Caki2 (cell line): ENCODE measurements around the gene FIGLA. TPM values are rescaled to one million over a fixed set of nuclear protein-coding genes. Genes with fewer than 3 reads are reported as not detected.

Source experiments
- DNase-seq: peaks from one replicate; pipeline ENCODE4 v3.0.0-alpha.2; 2015; ENCODE audit warnings: low read depth
- in situ Hi-C: cut with HindIII; loops from 2 replicates; pipeline ENCODE4 v1.10.0; 2016; ENCODE audit warnings: low sequenced_read_pairs, low pct_unique_long_range_greater_than_20kb, mixed read lengths
- total RNA-seq: library from RNA; depleted of rRNA; stranded (reverse); fragments of >200 nt; shearing (Covaris generic); gene quantifications from 2 replicates; pipeline ENCODE4 v1.2.3, GENCODE V29; 2014; ENCODE audit warnings: low replicate concordance; rRNA removed

Gene FIGLA, protein sequence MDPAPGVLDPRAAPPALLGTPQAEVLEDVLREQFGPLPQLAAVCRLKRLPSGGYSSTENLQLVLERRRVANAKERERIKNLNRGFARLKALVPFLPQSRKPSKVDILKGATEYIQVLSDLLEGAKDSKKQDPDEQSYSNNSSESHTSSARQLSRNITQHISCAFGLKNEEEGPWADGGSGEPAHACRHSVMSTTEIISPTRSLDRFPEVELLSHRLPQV
- not detected in 2 replicates for total RNA-seq

DNA sequence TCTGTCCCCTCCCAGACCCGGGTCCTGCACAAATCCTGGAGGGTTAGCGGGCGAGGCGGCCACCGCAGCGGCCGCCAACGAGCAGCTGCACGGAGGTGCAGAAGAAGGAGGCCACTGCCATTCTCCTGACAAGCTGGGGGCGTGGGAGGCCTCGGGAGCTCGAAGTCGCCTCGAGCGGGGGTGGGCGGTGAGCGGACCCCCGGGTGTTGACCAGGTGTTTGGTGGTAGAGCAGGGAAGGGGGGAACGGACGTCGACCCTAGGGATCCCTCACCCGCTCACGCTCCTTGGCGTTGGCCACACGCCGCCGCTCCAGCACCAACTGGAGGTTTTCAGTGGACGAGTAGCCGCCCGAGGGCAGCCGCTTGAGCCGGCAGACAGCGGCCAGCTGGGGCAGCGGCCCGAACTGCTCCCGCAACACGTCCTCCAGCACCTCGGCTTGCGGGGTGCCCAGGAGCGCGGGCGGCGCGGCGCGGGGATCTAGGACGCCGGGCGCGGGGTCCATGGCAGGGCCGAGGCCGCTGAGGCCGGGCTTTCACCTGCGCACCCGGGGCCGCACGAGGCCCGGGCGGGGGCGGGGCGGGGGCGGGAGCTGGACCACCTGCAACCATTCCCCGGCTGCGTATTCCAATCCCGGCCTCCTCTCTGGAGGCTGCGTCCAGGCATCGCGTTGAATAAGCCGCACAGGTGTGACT, at the start of gene FIGLA:
Gene FIGLA, minus strand, starts transcription at position 508 of the 693 bp plus-strand sequence. Its CDS starts 5 bp downstream, at position 503.
- in situ Hi-C loops = no loop called here
- no peak for DNase-seq

DNA sequence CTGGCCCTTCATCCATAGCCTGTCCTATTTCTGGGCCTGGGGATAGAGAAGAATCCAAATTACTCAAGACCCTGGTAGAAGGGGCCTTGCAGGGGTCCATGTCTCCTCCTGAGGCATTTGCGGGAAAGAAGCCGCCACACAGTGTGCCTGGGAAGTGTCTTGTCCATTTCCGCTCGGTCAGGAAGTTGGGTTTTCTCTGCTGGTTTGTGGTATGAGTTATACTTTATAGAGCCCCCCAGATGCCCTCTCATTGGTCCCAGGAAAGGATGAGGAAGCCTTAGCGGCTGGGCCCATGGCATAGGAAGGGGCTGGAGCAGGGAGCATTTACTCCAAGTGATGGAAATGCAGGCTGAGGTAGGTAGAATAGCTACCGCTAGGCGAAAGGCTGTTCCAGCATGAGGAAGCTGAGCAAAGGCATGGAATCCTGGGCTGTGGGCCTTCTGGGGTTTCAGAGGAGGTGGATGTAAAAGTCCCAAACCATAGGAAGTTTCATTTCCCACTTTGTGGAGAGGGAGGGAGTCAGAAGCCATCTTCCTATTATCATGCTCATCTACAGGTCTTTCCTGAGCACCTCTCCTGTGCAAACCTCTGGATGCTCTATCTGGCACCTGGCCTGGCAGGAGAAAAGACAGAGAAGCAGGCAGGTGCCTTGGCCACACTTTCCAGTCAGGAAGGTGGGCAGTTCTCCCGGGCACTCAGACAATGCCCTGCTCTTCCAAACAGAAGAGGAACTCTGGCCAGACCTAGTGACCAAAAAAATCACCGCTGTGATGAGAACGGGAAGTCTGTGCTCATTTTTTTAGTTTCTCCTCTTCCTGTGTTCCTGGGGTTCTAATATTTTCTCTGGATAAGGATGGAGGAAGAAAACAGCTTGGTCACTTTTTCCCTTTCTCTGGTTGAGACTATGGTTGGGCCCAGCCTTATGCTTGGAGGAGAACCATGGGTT, 47.8 kb upstream of the FIGLA start:
- no peak for DNase-seq
- in situ Hi-C loops = no loop called here

DNA sequence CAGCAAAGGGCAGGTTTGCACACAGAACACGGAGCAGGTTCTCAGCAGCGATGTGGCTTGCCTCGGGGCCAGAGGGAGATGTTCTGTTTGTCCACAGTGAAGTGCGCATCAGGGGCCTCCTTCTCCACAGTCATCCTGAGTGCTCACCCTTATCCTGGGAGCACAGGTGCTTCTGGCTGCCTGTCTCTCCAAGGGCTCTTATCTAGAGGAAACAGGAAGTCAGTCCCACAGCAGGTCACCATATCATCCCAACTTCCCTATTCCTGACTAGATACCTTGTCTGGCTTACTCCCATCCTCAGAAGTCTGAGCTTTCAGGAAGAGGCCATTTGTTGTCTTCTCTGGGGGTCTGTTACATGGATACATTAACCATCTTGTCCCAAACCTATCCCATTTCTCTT, 45.2 kb upstream of the FIGLA start, which contains the start of gene CD207:
Gene CD207, minus strand, starts transcription at position 174 of the 400 bp plus-strand sequence. Its CDS starts 40 bp downstream, at position 134.
- no peak for DNase-seq
- in situ Hi-C loops = no loop called here

DNA sequence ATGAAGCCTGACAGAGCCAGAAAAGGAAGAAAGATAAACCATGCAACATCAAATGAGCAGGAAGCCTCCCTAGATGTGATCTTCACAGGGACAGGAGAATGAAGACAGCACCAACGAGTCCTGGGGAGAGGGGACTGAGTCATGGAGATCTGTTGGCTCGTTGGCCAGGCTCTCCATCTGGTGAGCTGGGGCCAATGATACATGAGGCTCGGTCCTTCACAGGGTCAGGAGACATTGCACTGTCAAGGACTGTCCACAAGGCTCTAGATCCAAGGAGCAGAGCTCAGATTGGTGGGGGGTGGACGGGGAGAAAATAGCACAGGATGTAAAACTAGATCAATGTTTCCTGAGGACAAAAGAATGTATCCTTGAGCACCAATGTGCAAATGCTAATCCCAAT, 44.4 kb upstream of the FIGLA start:
- in situ Hi-C loops = no loop called here
- DNase-seq = no peak

DNA sequence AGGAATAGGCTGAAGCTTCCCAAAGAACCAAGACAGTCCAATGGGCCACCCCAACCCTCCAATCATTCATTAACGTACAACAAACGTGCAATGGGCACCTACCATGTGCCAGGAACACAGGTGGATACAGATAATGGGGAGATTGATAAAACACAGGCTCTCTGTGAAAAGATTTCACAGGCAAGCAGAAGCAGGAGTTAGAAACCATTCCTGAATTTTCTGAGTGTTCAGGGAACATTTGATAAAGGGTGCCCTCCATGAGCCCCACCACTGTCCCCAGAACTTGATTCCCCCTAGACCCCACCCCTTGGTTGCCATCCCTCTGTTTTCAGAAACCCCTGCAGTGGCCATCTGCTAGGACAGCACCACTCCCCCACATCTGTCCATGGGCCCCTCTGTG, 43.7 kb upstream of the FIGLA start:
- DNase-seq = no peak
- in situ Hi-C loops = no loop called here

DNA sequence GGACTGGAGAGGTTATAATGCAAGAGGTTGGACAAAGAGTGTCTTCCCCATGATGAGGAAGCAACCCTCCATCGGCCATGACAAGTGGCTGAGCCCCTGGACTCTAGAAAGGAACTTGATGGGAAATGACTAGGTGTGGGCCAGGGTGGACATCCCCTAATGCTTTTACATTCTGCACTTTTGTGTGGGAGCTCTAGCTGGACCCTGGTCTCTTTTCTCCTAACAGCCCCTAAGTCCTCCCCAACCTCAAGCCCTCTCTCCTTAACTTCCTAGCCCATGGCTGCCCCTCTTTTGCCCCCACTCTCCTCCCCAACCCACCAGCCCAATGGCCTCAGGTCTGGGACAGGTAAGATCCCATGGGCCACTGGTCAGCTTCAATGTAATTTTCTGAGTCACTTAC, 42.8 kb upstream of the FIGLA start:
- in situ Hi-C loops = no loop called here

DNA sequence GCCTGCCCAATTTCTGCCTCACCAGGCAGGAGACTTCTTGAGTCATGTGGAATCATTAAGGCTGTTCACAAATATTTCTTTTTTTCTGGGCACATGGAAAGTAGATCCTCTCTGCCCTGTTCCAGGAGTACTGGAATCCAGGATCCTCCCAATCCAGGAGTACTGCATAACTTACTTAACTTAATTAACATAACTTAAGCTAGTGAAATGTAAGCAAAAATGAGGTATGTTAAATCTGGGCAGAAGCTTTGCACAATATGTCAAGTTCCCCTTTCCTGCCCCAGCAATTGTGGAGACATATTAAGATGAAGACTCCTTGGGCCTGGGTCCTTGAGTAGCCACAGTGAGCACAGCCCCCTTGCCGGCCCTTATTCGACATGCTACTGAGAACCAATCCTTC, 41.9 kb upstream of the FIGLA start:
- no peak for DNase-seq
- in situ Hi-C loops = no loop called here

More for the DNA sequence above, 42.8 kb upstream of the FIGLA start:
- DNase-seq = no peak

DNA sequence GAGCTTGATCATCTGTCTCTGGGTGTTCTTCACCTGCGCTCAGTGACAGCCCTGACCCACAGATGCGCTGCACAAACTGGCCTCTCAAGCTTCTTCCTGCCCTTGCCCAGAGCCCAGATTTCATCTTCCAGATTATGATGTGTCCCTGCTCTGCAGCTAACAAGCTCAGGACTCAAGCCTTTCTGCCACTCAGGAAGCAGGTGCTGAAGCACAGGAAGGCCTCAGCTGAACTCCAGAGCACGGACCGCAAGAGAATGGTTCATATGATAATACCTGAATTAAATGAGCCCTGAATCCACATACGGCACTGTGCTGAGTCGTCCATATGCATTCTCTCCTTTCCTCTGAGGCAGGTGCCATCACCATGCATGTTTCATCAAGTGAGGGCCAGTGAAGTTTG, 41.4 kb upstream of the FIGLA start:
- in situ Hi-C loops = no loop called here
- no peak for DNase-seq

DNA sequence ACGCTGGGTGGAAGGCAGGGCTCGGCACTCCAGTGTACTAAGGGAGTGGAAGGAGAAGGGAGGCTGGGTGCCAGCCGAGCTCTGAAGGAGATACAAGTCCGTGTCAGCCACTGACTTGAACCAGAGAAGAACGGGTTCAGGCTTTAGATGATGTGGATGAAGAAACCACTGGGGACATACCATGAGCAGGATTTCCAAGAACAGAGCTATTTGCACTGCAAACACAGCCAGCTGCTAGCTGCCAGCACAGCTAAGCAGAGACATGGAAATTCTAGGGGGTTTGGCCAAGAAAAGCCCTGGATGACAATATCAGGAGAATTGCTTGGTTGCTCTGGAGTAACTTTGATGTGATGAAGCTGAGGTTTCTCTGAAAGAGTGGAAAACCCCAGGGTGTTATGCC, 39.9 kb upstream of the FIGLA start:
- no peak for DNase-seq
- in situ Hi-C loops = no loop called here

DNA sequence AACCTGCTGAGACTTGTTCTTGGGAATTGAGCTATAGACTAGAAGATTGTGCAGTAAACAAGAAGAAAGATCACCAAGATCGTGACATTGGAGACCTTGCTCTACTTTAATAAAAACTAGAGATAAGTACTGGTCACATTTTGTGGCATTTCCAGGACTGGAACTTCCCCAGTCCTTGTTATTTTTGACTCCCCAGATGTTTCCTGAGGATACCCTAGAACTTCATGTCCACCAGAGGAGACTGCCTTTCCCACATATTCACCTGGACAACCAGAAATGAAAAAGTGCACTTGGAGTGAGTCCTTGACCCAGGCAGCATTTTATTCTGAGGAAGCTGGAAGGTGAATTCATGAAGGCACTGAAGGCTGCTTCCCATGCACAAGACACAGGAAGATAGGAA, 39.5 kb upstream of the FIGLA start:
- in situ Hi-C loops = no loop called here
- no peak for DNase-seq

DNA sequence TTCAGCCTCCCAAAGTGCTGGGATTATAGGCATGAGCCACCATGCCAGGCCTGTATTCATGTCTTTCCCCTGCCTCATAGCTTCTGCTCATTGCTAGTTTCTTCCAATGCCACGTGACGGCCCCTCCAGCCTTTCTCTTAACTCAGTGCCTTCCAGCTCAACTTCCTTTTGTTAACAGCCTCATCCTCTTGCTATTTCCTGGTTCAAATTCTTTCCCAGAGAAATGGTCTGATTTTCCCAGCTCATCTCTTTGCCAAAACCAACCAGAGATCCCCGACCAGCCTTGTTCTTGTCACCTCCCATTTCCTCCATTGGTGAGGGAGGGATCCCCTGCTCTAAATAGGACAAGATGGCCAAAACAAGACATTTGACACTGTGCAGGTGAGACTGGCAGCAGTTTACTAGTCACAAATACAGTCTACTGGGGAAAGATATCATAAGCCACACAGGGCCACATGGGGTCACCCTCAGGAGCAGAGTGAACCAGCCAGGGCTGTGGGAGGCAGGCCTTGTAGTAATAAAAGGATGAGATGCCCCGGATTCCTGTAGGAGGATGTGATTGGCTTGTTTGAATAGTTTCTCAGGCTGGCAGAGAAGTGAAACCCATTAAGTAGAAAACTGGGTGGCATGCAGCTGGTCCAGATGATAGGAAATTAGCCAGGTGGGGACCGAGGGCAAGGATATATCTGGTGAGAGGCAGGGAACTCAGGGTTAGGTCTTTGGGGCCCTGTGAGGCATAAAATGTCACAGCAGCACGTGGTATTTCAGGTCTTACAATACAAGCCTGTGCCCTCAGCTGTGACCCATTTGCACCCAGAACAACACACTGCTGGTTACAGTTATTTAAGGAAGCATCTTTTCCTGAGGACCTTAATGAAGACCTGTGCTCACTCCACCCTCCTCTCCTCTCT, 38.7 kb upstream of the FIGLA start:
- in situ Hi-C loops = no loop called here
- no peak for DNase-seq

DNA sequence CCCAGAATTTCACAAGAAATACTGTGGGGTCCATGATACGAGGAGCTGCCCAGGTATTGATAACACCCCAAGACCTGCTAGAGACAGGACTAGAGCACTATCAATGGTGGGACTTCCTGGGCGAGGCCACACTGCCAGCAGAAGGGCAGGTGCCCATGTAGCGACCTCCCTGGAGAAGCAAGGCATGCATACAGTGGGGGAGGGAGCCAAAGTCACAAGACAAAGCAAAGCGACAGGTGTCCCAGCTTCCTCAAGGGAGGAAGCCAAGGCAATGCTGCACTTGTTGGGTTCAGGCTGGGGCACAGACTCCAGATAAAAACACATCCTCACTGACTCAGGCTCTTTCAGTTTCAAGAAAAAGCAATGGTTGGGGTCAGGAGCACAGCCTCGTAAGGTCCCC, 37.7 kb upstream of the FIGLA start:
- DNase-seq = no peak
- in situ Hi-C loops = no loop called here

DNA sequence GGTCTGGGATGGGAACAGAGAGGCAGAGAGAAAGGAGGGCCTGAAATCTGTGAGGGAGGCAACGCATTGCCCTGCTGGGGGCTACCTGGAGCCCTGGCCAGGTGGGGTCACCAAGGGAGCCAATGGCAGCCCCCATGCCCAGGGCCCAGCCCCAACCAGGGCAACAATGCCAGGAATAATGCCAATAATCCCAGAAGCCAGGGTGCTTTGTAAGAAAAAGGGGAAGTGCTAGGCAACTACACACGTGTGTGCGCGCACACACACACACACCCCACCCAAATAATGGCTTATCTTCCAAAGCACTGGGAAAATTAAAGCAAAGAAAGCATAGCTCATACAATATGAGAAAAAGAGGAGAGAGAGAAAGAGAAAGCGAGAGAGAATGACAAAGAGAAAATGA, 36.9 kb upstream of the FIGLA start:
- no peak for DNase-seq
- in situ Hi-C loops = no loop called here

DNA sequence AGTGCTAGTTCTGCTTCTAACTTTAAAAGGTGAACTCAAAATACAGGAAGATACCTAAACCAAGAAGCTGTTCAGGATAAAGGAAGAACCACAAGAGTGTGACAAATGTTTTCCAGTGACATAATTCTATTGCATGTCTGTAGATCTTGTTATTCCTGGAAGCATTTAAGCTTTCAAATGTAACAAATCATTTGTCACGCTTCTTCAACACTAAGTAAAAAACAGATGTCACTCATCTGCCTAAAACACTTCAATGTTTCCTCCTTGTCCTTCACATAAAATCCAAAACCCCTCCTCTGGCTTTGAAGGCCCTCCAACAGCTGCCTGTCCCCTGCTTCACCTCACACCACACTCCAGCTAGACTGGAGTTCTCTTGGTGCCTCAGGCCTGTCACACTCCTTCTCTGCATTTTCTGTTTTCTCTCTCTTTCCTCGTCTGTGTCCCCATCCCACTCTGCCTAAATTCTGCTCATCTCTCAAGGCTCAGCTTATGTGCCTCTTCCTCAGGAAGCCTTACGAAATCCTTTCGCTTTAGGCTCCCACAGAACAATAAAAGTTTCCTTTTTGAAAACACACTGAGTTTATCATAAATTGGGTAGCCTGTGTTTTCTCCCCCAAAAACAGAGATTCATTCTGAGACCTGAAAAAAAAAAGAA, 36.4 kb upstream of the FIGLA start:
- no peak for DNase-seq
- in situ Hi-C loops = no loop called here

DNA sequence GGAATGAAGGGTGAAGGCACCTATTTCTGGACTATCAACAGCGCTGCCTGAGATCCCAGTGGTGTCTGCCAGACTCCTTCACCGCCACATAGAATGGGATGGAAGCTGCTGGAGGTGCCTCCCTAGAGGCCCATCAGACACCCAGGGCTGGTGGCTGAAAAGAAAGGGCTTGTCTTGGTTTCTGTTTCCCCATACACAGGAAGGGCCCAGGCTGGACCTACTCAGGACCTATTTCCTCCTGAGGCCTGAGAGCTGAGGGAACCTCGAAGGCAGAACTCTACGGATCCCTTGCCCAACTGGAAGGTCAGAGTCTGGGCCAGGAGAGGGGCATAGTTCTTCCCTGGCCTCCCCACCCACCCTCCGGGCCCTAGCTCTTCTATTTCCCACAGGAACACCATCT, 32.8 kb upstream of the FIGLA start:
- no peak for DNase-seq
- in situ Hi-C loops = no loop called here

DNA sequence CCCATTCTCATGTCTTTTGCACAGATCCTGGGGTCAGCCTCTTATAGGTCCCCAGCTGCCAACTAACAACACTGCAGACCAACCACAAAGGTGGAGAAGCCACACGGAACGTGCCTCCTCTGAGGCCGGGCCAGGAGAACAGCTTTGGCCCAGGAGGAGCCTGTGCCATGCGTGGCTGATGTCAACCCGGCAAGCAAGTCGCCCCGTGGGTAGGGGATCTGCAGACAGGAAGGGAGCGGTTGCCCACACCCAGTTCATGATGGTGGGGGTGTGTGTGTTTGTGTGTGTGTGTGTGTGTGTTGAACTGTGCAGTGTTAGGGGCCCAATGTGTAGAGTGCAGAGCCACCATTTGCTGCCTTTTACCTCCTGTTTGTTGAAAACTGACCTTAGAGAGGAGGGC, 32.4 kb upstream of the FIGLA start:
- in situ Hi-C loops = no loop called here
- DNase-seq = no peak

DNA sequence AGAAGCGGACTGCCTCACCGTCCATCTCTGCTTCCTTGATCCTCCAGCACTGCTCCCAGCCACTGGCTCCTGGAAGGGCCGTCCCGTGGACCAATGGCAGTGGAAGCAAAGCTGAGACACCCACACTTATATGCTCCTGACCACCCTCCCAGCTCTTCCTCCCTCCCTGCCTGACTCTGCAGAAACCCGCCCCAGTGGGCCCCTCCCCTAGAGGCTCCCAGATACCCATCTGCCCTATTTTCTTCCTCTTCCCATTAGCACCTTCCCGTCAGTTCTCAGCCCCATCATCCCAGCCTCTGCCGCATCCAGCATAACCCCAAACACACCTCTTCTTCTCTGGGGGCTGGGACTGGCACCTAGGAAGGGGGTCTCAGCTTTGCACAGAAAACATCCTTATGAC, 30.1 kb upstream of the FIGLA start, which contains the start of gene CLEC4F:
Gene CLEC4F, minus strand, starts transcription at position 101 of the 400 bp plus-strand sequence. Its CDS starts 76 bp downstream, at position 25.
- DNase-seq = no peak
- in situ Hi-C loops = no loop called here
